NCI-H2196 (cell line): ENCODE results near the gene SORCS1.

ENCODE experiments used
- DNase-seq: peaks from one replicate; lab custom pipeline; 2025; ENCODE audit not compliant: unreplicated experiment; lab: John Stamatoyannopoulos, UW

The SORCS1 gene

DNA sequence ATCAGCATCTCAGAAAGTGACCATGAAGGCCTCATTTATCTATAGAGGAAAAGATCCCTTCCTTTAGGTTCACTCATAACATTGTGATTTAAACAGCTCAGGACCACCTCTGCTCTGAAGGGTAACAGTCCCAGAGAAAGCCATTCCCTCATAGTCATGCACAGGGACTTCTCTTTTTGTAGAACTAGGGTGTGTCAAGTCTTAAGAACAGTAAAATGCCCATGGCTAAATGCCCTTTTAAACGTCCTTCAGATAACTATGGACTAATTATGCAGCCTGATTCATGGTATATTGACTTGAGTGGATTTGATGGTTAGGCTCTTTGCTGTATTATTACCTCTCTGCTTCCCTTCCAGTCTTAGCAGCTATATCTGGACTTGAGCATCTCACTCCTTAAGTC lies 337.8 kb downstream of the SORCS1 start:
- DNase-seq, result no peak

DNA sequence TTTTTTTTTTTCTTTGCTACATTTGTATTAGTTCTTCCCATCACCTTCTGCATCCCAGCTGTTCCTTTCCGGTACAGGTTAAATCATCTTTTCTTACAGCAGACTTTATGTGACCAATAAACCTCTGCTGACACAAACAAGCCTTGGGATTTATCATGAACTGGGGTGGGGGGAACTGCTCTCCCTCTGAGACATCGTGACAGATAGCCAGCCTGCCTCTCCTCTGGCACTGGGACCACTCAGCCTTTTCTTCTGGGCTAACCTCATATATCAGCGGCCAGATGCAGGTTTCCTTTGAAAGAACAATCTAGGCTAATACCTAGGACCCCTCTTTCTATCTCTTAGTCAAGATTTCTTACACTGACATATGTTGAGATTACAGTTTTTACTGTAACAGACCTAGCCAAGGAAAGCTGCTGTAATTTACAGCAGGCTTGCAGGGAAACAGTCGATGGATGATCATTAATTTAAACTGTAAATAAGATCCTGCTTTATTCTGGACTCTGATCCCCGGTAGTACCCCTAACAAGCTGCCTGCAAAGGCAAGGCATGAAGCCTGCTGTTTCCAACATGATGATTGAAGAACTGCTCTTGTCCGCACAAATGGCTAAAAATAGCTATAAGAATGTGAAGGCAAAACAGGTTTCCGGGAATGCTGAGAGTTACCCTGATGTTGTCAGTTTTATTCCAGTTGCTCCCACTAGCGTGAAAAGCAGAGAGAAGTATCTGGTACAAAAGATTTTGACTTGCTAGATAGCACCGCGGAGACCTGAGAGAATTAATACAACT lies 338.7 kb downstream of the SORCS1 start:
- no peak for DNase-seq

DNA sequence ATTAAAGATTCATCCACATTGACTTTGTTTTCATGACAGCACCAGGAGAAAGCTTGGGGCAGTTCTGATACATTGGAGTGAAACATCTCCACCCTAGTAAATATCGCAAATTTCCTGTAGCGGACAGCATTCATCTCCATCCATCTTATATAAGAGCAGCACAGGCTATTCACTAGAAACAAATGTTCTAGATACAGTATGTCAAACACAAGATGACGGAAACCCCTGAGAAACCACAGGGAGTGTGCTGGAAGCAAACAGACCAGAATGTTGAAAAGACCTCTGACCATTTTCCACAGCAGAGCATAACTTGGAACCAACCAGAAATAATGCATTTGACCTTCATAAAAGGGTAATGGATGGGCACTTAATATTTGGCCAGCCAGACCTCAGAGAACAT lies 343.9 kb downstream of the SORCS1 start:
- DNase-seq, result no peak

DNA sequence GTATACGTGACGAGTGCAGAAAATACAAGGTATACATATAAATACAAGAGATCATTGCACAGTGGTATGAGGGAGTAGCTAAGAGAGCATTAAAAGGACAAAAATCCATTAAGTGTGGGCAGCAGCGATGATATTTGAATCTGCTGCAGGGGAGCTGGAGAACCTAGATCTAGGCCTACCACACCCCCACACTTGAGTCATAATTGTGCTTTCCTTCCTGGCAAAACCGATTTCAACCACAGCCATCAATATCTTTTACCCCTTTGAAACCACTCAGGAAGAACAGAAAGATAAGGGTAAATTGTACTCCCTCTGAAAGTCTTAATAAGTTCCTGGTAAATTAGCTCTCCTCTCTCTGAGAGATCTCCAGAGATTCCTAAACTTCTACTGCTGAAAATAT lies 345.0 kb downstream of the SORCS1 start:
- no peak for DNase-seq

DNA sequence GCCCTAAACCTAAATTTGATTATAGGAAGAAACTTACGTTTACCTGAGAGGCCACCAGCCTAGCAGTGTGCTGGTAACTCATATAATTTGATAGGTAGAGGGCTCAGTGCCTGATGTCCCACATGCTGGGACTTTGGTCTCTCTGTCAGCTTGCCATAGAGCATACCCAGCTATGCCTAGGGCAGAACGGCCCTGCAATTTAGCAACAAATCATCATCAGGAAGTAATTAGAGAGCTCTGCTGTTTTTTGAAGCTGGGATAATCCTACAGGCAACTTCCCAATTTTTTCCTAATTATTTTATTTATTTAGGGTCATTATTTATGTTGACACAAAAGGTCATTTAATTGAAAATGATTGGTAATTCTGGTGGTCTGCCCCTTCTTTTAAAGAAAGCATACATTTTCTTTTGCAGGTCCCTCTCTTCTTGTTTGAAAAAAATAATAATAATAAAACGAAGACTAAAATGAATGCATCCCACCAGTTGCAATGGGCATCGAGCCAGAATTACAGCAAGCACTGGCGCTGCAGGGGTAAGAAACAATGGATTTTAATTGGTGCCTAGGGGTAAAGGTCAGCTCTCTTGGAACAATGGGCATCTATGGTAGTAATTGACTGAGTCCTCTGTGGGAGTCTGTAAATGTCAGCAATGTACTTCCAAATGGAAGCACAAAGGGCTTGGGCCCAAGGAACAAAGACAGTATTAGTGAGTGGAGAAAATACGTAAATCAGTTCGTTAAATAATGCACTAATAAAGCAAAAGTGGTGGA lies 348.0 kb downstream of the SORCS1 start:
- no peak for DNase-seq

DNA sequence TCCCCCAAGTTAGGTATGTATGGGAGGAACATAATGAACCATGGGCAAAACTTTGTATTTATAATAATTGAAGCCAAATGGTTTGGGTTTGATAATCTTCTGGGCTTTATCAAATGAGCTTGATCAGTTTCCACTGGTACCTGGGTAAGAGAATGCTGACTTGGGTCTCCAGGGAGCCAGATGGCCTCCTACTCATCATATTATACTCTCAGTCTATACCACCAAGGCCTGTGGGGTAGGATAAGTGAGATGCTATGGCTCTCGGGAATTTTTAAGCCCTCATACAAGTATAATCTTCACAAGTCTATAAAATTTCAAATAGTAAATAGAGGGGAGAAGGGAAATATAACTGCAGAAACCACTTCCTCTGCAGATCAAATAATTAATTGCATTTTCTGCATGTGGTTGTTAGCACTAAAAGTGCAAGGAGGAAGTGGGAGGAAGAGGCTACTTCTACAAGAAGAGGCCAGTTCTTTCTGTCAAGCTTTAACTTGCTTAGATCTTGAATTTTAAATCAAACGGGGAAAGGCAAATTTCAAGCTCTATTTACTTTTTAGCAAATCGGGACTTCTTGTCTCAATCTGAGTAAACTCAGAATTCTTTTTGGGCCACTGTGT lies 349.0 kb downstream of the SORCS1 start:
- no peak for DNase-seq

DNA sequence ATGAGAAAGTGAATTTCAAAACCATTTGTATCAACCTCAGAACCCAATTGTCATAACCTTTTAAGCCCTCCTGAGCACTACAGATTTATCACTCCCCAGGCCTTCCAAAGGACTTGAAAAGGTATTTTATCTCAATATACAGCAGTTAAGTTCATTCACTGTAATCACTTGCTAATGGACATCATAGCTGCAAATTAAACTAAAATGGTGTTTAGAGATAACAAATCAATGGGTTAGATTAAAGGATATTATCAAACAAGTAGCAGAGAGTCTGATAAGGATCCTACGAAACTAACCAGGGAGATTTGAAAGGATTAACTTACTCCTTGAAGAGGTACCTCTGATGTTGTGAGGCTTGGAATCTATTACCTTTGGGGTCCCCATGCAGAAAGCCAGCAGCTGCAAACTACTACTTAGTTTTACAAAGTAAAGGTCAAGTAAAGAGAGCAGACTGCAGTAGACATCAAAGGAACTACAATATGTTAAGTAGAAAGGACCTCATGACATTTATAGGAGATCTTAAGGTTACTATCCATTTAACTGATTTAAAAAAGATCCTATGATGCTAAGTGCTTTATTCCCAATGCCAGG lies 359.4 kb downstream of the SORCS1 start:
- no peak for DNase-seq

DNA sequence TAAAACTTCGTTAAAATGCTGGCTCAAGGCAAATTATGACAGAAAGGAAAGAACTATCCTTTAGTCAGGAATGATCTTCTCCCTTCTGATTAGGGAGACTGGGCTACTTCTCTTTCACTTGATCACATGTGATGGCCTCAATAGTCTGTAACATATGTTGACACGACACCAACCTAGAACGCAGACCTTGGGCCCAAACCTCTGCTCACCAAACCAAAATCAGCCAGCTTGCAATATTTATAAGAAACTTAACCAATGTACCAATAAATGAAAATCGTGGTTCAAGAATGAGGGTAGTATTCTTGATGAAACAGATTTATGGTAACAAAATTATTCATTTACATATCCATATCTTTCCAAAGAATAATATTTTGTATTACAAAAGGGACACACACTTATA lies 361.6 kb downstream of the SORCS1 start:
- no peak for DNase-seq

DNA sequence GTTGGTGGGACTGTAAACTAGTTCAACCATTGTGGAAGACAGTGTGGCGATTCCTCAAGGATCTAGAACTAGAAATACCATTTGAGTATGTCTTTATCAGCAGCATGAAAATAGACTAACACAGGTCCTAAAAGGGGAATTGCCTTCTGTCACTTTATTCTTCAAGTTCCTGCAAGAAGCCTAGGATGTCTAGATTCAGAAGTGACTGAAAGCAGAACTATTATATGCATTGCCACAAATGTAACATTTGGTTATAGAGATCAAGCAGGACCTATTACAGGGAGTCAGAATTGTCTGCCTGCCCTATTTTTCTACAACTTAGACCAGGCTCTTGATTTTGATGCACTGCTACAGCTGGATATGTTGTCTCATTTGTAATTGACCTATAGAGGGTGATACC lies 364.7 kb downstream of the SORCS1 start:
- no peak for DNase-seq

DNA sequence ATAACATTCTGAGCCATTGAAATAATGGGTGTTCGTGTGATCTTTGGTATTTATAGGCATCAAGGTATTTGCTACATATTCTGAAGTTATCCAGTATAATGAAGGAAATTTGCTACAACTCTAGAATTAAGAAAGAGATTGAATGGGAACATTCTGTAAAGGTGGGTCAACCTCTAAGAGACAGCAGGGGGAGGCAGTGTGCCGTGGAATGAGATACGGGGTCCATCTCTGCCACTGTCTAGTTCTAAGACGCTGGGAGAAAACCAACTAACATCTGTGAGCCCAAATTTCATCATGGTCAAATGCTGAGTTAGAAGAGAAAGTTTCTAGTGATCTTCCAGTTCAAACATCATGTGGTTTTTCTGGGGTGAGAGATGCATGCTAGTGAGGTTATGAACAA lies 368.9 kb downstream of the SORCS1 start:
- DNase-seq, result no peak

DNA sequence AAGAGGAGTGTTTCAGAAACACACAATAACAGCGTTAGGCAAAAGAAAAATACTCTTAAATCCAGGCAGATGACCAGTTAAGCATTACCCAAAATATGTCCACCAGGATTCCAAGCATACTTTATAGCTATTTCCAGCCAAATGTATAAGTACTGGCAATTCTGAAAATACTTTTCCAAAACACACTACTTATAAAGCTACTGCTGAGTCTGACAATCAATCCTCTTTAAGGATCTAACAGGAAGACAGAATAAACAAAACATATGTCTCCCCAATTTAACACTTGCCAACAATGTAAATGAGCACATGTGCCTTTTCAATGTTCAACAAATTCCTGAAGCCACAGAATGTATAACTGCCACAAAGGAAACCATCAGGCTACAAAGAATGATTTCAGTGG lies 370.9 kb downstream of the SORCS1 start:
- no peak for DNase-seq

DNA sequence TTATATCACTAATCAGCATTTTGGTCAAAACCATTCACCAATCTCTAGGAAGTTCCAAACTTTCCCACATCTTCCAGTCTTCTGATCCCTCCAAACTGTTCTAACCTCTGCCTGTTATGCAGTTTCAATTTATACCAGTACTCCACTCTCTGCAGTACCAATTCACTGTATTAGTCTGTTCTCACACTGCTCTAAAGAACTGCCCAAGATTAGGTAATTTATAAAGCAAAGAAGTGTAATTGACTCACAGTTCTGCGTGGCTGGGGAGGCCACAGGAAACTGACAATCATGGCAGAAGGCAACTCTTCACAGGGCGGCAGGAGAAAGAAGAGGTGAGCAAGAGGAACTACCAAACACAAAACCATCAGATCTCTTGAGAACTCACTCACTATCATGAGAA lies 374.9 kb downstream of the SORCS1 start:
- DNase-seq, result no peak

DNA sequence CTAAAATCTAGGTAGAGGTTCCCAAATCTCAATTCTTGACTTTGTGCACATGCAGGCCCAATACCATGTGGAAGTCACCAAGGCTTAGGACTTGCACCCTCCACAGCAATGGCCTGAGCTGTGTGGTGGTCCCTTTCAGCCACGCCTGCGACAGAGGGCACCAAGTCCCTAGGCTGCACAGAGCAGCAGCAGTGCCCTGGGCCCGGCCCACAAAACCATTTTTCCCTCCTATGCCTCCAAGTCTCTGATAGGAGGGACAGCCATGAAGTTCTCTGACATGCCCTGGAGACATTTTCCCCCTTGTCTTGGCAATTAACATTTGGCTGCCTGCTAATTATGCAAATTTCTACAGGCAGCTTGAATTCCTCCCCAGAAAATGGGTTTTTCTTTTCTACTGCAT lies 375.5 kb downstream of the SORCS1 start:
- DNase-seq, result no peak

DNA sequence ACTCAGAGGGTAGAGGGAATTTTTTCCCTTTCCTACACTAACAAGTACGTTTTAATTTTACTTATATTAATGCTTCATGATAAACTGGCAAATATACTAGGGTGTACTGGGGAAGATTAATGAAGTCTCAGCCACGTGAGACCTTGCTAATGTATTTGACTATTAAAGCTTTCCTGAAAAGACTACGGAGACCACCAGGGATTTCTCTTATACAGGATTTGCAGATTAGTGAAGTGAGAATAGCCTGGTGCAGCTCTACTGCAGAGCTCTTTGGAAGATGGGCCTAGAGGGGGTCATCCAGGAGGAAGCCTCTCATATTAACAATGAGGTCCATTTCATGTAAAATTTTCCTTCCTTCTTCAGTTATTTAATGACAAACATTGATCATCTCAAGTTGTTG lies 379.0 kb downstream of the SORCS1 start:
- no peak for DNase-seq

DNA sequence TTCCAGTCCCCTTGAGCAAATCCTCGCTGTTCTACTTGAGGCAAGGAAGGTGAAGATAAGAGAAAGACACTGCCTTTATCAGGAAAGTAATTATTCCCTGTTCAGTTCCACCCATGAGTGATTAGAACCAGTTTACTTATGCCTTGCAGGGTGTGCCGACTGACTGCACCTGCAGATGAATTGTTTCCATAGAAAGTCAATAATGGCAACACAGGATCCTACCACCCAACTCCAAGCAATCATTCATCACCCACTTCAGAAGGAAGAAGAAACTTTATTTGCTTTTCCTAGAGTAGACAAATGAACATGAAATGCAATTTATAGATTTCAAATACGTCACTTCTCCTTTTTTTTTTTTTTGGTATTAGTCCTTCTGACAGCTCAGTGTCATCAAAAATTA lies 383.9 kb downstream of the SORCS1 start:
- DNase-seq, result no peak

DNA sequence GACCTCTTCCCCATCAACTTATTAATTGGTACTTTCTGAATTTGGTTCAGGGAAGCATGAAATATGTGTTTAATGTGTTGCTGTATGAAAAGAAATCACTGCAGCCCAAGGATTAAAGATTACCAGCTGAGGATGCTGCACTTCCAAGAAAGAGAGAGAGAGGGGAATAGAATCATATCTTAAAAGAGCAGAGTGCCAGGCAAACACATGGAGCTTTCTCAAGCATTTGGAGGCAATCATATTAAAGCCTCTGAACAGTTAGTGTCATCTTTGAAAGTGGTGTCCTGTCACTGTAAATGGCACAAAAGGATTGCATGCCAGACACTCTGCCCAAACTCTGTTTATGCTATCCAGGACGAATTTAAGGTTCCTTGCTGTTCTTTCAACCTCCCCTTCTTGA lies 386.7 kb downstream of the SORCS1 start:
- DNase-seq, result no peak

DNA sequence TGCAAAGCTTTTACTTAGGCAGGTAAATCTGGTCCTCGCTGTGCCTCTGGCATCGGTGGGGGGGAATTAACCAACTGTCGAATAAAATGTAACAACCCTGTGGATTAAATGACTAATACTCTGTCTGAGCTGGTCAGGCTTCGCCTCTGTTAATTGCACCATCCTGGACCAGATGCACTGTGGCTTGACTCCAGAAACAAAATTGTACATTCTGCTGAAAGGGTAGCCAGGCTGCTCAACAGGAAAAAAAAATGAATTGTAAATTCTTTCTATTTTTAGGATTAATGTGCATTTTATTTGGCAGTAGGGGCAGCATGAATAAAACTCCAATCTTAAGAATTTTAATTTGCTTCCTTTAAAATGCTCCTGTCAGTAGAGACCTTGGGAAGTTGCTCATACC lies 389.4 kb downstream of the SORCS1 start:
- DNase-seq, result no peak

DNA sequence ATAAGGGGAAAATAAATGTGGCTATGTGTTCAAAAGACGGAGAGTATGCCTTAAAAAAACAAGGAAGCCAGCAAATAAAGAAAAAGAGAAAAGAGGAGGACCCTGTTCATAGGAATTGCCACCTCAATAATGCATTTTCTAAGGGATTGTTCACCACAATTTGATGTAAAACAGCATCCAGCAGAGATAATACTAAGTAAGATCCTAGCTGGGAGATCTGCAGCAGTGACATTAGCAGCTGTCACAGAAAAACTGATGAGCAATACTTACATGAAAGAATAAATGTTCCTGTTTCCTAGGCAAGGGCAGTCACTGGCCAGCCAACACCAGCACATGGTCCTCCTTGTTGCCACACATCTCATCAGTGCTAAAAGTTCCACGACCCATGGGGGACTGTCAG lies 391.5 kb downstream of the SORCS1 start:
- DNase-seq, result no peak

DNA sequence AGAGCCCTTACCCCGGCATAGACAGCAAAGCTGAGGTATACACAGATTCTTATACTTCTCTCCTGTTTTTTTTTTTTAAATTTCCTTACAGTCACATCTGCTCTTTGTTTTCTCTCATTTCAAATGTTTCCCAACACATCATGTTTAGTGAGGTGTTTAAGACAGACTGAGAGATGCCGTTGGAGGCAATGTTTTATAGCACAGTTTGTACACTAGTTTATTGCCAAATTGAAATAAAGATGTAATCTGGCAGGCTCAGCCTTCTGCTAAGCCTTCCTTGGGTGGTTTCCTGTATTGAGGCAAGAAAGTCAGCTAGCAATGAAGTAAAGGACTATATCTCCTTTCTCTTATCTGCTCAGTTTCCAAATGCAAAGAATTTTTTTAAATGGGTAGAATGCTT lies 393.4 kb downstream of the SORCS1 start:
- no peak for DNase-seq

DNA sequence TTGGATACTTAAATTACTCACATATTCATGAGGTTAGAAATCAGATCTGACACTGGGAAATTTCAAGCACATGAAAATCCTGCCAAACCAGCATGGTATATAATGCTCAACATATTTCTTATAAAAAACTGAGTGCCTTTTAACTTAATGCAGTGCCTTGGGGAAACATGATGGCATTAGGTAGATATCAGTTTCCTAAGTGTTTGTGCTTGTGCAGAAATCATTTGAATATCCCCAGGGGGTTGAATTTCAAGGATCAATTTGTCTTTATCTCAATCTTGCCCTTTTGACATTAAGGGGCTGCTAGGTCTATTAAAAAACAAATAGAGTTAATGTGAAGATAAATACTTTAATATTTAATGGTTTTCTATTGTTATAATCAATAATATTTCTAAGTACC lies 396.3 kb downstream of the SORCS1 start:
- no peak for DNase-seq

DNA sequence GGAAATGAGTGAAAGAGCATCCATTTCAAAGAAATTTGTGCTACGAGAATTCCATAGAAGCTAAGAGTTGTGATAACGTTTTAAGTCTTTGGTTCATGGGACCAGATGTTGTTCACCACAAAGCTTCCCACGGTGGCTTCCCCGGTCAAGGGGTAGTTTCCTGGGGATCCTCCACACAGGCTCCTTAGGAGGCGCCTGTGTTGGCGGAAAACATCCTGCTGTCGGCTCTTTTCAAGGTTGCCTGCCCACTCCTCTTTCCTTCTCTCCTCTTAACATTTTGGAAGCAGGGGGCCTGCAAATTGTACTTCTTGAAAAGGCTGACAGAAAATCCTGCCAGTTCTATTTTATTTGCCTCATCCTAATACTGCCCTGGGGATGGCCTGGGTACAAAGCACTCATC lies 398.6 kb downstream of the SORCS1 start:
- DNase-seq, result no peak

DNA sequence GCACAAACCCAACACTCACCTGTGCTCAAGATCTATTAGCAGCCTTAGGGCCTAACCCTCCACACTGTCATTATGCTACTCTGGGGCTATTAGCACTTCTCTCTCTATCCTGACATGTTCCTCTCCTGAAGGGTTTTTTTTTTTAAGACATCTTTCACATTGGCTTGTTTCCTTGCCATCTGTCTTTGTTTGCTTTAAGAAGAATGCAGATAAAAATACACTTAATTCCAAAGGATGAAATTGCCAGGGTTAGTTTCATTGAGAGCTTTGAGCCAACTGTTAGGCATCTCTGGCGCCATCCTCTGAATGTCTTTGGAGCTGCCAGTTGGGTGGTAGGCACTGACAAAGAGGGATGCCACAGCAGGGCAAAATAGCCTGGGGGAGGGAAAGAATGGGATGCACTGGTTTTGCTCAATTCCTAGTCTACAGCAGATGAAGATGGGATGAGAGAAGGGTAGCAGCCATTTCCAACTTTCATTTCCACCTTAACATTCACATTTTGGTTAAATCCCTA lies 399.2 kb downstream of the SORCS1 start:
- DNase-seq, result no peak
